ENCODE results near the gene PRKAG2.

DNA sequence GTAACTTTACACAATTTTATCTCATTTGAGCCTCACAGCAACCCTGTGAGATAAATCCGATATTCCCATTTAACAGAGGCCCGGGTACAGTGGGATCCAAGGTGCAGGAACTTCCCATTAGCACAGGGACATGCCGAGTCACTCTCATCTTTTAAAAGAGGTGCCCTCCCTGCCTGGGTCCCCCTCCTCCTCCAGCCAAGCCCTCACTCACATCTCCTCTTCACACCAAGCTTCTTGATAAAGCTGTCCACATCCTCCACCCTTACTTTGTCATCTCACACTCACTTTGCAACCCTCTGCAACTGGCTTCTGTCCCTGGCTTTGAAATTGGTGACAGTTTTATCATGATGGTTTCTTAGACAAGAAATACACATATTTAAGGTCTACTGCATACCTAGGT, 212.6 kb downstream of the PRKAG2 start:
- TF ChIP-seq, protein P1, sequence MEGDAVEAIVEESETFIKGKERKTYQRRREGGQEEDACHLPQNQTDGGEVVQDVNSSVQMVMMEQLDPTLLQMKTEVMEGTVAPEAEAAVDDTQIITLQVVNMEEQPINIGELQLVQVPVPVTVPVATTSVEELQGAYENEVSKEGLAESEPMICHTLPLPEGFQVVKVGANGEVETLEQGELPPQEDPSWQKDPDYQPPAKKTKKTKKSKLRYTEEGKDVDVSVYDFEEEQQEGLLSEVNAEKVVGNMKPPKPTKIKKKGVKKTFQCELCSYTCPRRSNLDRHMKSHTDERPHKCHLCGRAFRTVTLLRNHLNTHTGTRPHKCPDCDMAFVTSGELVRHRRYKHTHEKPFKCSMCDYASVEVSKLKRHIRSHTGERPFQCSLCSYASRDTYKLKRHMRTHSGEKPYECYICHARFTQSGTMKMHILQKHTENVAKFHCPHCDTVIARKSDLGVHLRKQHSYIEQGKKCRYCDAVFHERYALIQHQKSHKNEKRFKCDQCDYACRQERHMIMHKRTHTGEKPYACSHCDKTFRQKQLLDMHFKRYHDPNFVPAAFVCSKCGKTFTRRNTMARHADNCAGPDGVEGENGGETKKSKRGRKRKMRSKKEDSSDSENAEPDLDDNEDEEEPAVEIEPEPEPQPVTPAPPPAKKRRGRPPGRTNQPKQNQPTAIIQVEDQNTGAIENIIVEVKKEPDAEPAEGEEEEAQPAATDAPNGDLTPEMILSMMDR (IDR thresholded peaks at IDR 0.05), result no peak
- TF ChIP-seq POLR2A (IDR thresholded peaks at IDR 0.05), result no peak

All from Peyer's patch (tissue), 4 donors.